ENCODE data around the gene CEBPZOS.
"Not testable (repeated sequence)": the region's sequence is repeated elsewhere in the genome, so short reads cannot be mapped to it uniquely, and the experiment has no call there.

CEBPZOS gene

GRCh38 chr2:37205689-37206341, 9.5 kb downstream of the CEBPZOS start:
- TF ChIP-seq PPARA (CRISPR knock-in tag; IDR thresholded peaks at IDR 0.05; ENCODE audit: borderline replicate concordance) (no peak), ESRRG (CRISPR knock-in tag; IDR thresholded peaks at IDR 0.05) (no peak), RARB (CRISPR knock-in tag; IDR thresholded peaks at IDR 0.05) (no peak), SNAI2 (CRISPR knock-in tag; IDR thresholded peaks at IDR 0.05) (no peak), CSDC2 (CRISPR knock-in tag; IDR thresholded peaks at IDR 0.05) (no peak), PATZ1 (CRISPR knock-in tag; IDR thresholded peaks at IDR 0.05; ENCODE audit: borderline replicate concordance) (no peak), ZNF70 (CRISPR knock-in tag; IDR thresholded peaks at IDR 0.05) (no peak), ARNTL (CRISPR knock-in tag; IDR thresholded peaks at IDR 0.05; ENCODE audit: borderline replicate concordance, low read depth) (no peak), CREB5 (CRISPR knock-in tag; IDR thresholded peaks at IDR 0.05; ENCODE audit: low read depth) (no peak), TOX (CRISPR knock-in tag; IDR thresholded peaks at IDR 0.05; ENCODE audit: borderline replicate concordance) (no peak), ZFP30 (CRISPR knock-in tag; IDR thresholded peaks at IDR 0.05) (no peak), ZFP3 (CRISPR knock-in tag; IDR thresholded peaks at IDR 0.05) (no peak)
- TF ChIP-seq, protein P1, sequence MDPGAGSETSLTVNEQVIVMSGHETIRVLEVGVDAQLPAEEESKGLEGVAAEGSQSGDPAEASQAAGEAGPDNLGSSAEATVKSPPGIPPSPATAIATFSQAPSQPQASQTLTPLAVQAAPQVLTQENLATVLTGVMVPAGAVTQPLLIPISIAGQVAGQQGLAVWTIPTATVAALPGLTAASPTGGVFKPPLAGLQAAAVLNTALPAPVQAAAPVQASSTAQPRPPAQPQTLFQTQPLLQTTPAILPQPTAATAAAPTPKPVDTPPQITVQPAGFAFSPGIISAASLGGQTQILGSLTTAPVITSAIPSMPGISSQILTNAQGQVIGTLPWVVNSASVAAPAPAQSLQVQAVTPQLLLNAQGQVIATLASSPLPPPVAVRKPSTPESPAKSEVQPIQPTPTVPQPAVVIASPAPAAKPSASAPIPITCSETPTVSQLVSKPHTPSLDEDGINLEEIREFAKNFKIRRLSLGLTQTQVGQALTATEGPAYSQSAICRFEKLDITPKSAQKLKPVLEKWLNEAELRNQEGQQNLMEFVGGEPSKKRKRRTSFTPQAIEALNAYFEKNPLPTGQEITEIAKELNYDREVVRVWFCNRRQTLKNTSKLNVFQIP (CRISPR knock-in tag; IDR thresholded peaks at IDR 0.05; ENCODE audit: borderline replicate concordance, low read depth): no peak
- ATAC-seq: no peak

GRCh38 chr2:37206760-37207159, 10.5 kb downstream of the CEBPZOS start:
- ATAC-seq: not testable (repeated sequence)

GRCh38 chr2:37211212-37211611, 14.9 kb downstream of the CEBPZOS start:
- TF ChIP-seq PATZ1 (CRISPR knock-in tag; IDR thresholded peaks at IDR 0.05; ENCODE audit: borderline replicate concordance) (no peak), ZNF70 (CRISPR knock-in tag; IDR thresholded peaks at IDR 0.05) (no peak), ARNTL (CRISPR knock-in tag; IDR thresholded peaks at IDR 0.05; ENCODE audit: borderline replicate concordance, low read depth) (no peak), TOX (CRISPR knock-in tag; IDR thresholded peaks at IDR 0.05; ENCODE audit: borderline replicate concordance) (no peak), ZNF565 (CRISPR knock-in tag; conservative IDR thresholded peaks at IDR 0.05; ENCODE audit: low read depth) (no peak), TCF4 (CRISPR knock-in tag; IDR thresholded peaks at IDR 0.05; ENCODE audit: borderline replicate concordance) (no peak), GLIS3 (CRISPR knock-in tag; IDR thresholded peaks at IDR 0.05) (no peak), ZFP3 (CRISPR knock-in tag; IDR thresholded peaks at IDR 0.05) (no peak), RARB (CRISPR knock-in tag; IDR thresholded peaks at IDR 0.05) (no peak), CREB5 (CRISPR knock-in tag; IDR thresholded peaks at IDR 0.05; ENCODE audit: low read depth) (no peak), CSDC2 (CRISPR knock-in tag; IDR thresholded peaks at IDR 0.05) (no peak), ZNF8 (CRISPR knock-in tag; IDR thresholded peaks at IDR 0.05) (no peak), ESRRG (CRISPR knock-in tag; IDR thresholded peaks at IDR 0.05) (no peak)
- TF ChIP-seq, protein P2, sequence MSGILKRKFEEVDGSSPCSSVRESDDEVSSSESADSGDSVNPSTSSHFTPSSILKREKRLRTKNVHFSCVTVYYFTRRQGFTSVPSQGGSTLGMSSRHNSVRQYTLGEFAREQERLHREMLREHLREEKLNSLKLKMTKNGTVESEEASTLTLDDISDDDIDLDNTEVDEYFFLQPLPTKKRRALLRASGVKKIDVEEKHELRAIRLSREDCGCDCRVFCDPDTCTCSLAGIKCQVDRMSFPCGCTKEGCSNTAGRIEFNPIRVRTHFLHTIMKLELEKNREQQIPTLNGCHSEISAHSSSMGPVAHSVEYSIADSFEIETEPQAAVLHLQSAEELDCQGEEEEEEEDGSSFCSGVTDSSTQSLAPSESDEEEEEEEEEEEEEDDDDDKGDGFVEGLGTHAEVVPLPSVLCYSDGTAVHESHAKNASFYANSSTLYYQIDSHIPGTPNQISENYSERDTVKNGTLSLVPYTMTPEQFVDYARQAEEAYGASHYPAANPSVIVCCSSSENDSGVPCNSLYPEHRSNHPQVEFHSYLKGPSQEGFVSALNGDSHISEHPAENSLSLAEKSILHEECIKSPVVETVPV (CRISPR knock-in tag; IDR thresholded peaks at IDR 0.05): no peak
- TF ChIP-seq, protein P1 (CRISPR knock-in tag; IDR thresholded peaks at IDR 0.05; ENCODE audit: borderline replicate concordance, low read depth): no peak
- ATAC-seq: no peak

Data from SK-N-SH treated with all-trans-retinoic acid at 6 μM for 48 hours (cell line).